WTC11 (cell line): ENCODE data around the gene UBE2H. TPM values are rescaled to one million over a fixed set of nuclear protein-coding genes. Genes with fewer than 3 reads are reported as not detected.

Source experiments
- ATAC-seq: fragments of 200-7000 bp; cut with Tn5 transposase; 2 replicates; pipeline ENCODE4 v1.10.0; 2021; ENCODE audit warnings: mild to moderate bottlenecking, moderate library complexity
- CTCF ChIA-PET: fragments of 300-600 bp; sonication (Branson Sonifier 250); formaldehyde crosslinking; loops from one replicate; lab custom pipeline; 2021; ENCODE audit warnings: antibody characterized with exemption; lab: Charles Lee
- POLR2A ChIA-PET: fragments of 350-600 bp; sonication (Branson Sonifier 250); formaldehyde crosslinking; loops from one replicate; lab custom pipeline; 2021; ENCODE audit warnings: antibody characterized with exemption; lab: Charles Lee
- DNase-seq: peaks from one replicate; pipeline ENCODE4 v3.0.0; 2021; ENCODE audit warnings: low spot score
- H3K27ac Mint-ChIP-seq: 2 replicates; pipeline ENCODE4 v1.8.0; 2021; ENCODE audit warnings: mixed read lengths
- H3K27me3 Mint-ChIP-seq: 2 replicates; pipeline ENCODE4 v1.8.0; 2021; ENCODE audit warnings: low read depth, mild to moderate bottlenecking, moderate library complexity, mixed read lengths
- H3K36me3 Mint-ChIP-seq: 2 replicates; pipeline ENCODE4 v1.8.0; 2021; ENCODE audit warnings: mixed read lengths
- H3K4me1 Mint-ChIP-seq: 2 replicates; pipeline ENCODE4 v1.8.0; 2022; ENCODE audit warnings: mixed read lengths
- H3K4me3 Mint-ChIP-seq: 2 replicates; pipeline ENCODE4 v1.8.0; 2021; ENCODE audit warnings: mild to moderate bottlenecking, moderate library complexity, mixed read lengths
- H3K9me3 Mint-ChIP-seq: 2 replicates; pipeline ENCODE4 v1.8.0; 2021; ENCODE audit warnings: mixed read lengths
- CREM ChIP-seq: sonication (generic); formaldehyde crosslinking; IDR thresholded peaks from 2 replicates; pipeline ENCODE4 v1.8.1; 2022; ENCODE audit warnings: mild to moderate bottlenecking, missing genetic modification reagents, moderate library complexity
- ETV6 ChIP-seq: sonication (generic); formaldehyde crosslinking; IDR thresholded peaks from 2 replicates; pipeline ENCODE4 v1.8.1; 2022; ENCODE audit warnings: mild to moderate bottlenecking, missing genetic modification reagents
- FOXP1 ChIP-seq: sonication (generic); formaldehyde crosslinking; IDR thresholded peaks from 2 replicates; pipeline ENCODE4 v1.8.0; 2022; ENCODE audit warnings: missing genetic modification reagents, mild to moderate bottlenecking, moderate library complexity, borderline replicate concordance
- GRHL2 ChIP-seq: fragments of 250-450 bp; sonication (Bioruptor Pico); IDR thresholded peaks from 2 replicates; pipeline ENCODE4 v1.8.0; 2022; ENCODE audit warnings: mild to moderate bottlenecking, moderate library complexity; ENCODE audit not compliant: insufficient replicate concordance, severe bottlenecking
- NFATC4 ChIP-seq: fragments of 250-450 bp; sonication (Bioruptor Pico); IDR thresholded peaks from 2 replicates; pipeline ENCODE4 v1.9.0; 2021; ENCODE audit warnings: mild to moderate bottlenecking
- SMAD3 ChIP-seq: sonication (generic); formaldehyde crosslinking; IDR thresholded peaks from 2 replicates; pipeline ENCODE4 v1.8.0; 2022; ENCODE audit warnings: missing genetic modification reagents, mild to moderate bottlenecking, borderline replicate concordance
- TEAD1 ChIP-seq: sonication (generic); formaldehyde crosslinking; IDR thresholded peaks from 2 replicates; pipeline ENCODE4 v1.8.0; 2022; ENCODE audit warnings: mild to moderate bottlenecking, missing genetic modification reagents
- ZBTB21 ChIP-seq: sonication (generic); formaldehyde crosslinking; IDR thresholded peaks from 2 replicates; pipeline ENCODE4 v1.8.1; 2023; ENCODE audit warnings: mild to moderate bottlenecking, missing genetic modification reagents, borderline replicate concordance
- ZNF263 ChIP-seq: sonication (generic); formaldehyde crosslinking; IDR thresholded peaks from 2 replicates; pipeline ENCODE4 v1.8.1; 2022; ENCODE audit warnings: low read depth, mild to moderate bottlenecking, moderate library complexity, missing genetic modification reagents
- ZNF317 ChIP-seq: sonication (generic); formaldehyde crosslinking; IDR thresholded peaks from 2 replicates; pipeline ENCODE4 v1.8.1; 2023; ENCODE audit warnings: low read depth, mild to moderate bottlenecking, moderate library complexity, missing genetic modification reagents, borderline replicate concordance
- total RNA-seq: library from RNA; stranded (reverse); gene quantifications from 3 replicates; pipeline ENCODE4 v1.2.3, GENCODE V29; 2021
- TF ChIP-seq, protein P1 (sequence below): sonication (generic); formaldehyde crosslinking; IDR thresholded peaks from 2 replicates; pipeline ENCODE4 v1.8.0; 2023; ENCODE audit warnings: mild to moderate bottlenecking, missing genetic modification reagents
- TF ChIP-seq, protein P2 (sequence below): sonication (generic); formaldehyde crosslinking; IDR thresholded peaks from 2 replicates; pipeline ENCODE4 v1.8.1; 2022; ENCODE audit warnings: low read depth, mild to moderate bottlenecking, moderate library complexity, missing genetic modification reagents, borderline replicate concordance
- TF ChIP-seq, protein P3 (sequence below): sonication (generic); formaldehyde crosslinking; IDR thresholded peaks from 2 replicates; pipeline ENCODE4 v1.8.0; 2022; ENCODE audit warnings: mild to moderate bottlenecking, missing genetic modification reagents
- TF ChIP-seq, protein P4 (sequence below): sonication (generic); formaldehyde crosslinking; IDR thresholded peaks from 2 replicates; pipeline ENCODE4 v1.8.0; 2023; ENCODE audit warnings: missing genetic modification reagents, mild to moderate bottlenecking, borderline replicate concordance
- TF ChIP-seq, protein P5 (sequence below): sonication (generic); formaldehyde crosslinking; IDR thresholded peaks from 2 replicates; pipeline ENCODE4 v1.8.1; 2022; ENCODE audit warnings: mild to moderate bottlenecking, missing genetic modification reagents, moderate library complexity, borderline replicate concordance
- TF ChIP-seq, protein P6 (sequence below): sonication (generic); formaldehyde crosslinking; IDR thresholded peaks from 2 replicates; pipeline ENCODE4 v1.8.1; 2023; ENCODE audit warnings: mild to moderate bottlenecking, missing genetic modification reagents, moderate library complexity
- TF ChIP-seq, protein P7 (sequence below): fragments of 250-450 bp; sonication (Bioruptor Pico); IDR thresholded peaks from 2 replicates; pipeline ENCODE4 v2.1.2; 2022; ENCODE audit warnings: mild to moderate bottlenecking, moderate library complexity

Gene UBE2H
- total RNA-seq, 1 experiment from 2014 or later = 55.0 TPM

DNA sequence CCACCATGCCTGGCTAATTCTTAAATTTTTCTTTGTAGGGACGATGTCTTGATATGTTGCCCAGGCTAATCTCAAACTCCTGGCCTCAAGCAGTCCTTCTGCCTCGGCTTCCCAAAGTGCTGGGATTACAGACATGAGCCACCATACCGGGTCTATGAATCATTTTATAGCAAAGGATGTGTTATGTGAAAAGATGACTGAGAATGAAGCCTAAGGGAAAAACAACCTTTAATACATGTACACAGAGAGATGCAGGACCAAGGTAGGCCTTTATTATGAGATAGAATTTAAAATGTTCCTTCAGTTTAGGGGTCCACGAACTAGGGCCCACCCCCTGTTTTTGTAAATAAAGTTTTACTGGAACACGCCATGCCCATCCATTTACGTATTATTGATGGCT is 41.0 kb downstream of the UBE2H start:
- POLR2A ChIA-PET = no interaction called here

More for the DNA sequence above, 41.0 kb downstream of the UBE2H start:
- Mint-ChIP-seq H3K4me1 (peaks cover 49% of the 10 kb centered on the region), H3K27me3 (no peaks in the 10 kb centered on the region), H3K36me3 (peaks cover 8% of the 10 kb centered on the region), H3K27ac (no peak overlapping the region; the same call in 1 of the 2 replicates), H3K9me3 (no peaks in the 10 kb centered on the region), H3K4me3 (no peak overlapping the region)
- no peak for ATAC-seq
- no peak for DNase-seq
- TF ChIP-seq, protein P1, sequence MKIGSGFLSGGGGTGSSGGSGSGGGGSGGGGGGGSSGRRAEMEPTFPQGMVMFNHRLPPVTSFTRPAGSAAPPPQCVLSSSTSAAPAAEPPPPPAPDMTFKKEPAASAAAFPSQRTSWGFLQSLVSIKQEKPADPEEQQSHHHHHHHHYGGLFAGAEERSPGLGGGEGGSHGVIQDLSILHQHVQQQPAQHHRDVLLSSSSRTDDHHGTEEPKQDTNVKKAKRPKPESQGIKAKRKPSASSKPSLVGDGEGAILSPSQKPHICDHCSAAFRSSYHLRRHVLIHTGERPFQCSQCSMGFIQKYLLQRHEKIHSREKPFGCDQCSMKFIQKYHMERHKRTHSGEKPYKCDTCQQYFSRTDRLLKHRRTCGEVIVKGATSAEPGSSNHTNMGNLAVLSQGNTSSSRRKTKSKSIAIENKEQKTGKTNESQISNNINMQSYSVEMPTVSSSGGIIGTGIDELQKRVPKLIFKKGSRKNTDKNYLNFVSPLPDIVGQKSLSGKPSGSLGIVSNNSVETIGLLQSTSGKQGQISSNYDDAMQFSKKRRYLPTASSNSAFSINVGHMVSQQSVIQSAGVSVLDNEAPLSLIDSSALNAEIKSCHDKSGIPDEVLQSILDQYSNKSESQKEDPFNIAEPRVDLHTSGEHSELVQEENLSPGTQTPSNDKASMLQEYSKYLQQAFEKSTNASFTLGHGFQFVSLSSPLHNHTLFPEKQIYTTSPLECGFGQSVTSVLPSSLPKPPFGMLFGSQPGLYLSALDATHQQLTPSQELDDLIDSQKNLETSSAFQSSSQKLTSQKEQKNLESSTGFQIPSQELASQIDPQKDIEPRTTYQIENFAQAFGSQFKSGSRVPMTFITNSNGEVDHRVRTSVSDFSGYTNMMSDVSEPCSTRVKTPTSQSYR (CRISPR knock-in tag) = no peak
- TF ChIP-seq CREM (CRISPR knock-in tag) (no peak), NFATC4 (no peak), ZBTB21 (CRISPR knock-in tag) (no peak), ZNF263 (CRISPR knock-in tag) (no peak), FOXP1 (CRISPR knock-in tag) (no peak), ZNF317 (CRISPR knock-in tag) (no peak), GRHL2 (CRISPR knock-in tag) (no peak), ETV6 (CRISPR knock-in tag) (no peak), TEAD1 (CRISPR knock-in tag) (no peak), SMAD3 (CRISPR knock-in tag) (no peak)
- TF ChIP-seq, protein P2, sequence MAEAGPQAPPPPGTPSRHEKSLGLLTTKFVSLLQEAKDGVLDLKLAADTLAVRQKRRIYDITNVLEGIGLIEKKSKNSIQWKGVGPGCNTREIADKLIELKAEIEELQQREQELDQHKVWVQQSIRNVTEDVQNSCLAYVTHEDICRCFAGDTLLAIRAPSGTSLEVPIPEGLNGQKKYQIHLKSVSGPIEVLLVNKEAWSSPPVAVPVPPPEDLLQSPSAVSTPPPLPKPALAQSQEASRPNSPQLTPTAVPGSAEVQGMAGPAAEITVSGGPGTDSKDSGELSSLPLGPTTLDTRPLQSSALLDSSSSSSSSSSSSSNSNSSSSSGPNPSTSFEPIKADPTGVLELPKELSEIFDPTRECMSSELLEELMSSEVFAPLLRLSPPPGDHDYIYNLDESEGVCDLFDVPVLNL = no peak
- TF ChIP-seq, protein P3, sequence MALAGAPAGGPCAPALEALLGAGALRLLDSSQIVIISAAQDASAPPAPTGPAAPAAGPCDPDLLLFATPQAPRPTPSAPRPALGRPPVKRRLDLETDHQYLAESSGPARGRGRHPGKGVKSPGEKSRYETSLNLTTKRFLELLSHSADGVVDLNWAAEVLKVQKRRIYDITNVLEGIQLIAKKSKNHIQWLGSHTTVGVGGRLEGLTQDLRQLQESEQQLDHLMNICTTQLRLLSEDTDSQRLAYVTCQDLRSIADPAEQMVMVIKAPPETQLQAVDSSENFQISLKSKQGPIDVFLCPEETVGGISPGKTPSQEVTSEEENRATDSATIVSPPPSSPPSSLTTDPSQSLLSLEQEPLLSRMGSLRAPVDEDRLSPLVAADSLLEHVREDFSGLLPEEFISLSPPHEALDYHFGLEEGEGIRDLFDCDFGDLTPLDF = no peak
- TF ChIP-seq, protein P4, sequence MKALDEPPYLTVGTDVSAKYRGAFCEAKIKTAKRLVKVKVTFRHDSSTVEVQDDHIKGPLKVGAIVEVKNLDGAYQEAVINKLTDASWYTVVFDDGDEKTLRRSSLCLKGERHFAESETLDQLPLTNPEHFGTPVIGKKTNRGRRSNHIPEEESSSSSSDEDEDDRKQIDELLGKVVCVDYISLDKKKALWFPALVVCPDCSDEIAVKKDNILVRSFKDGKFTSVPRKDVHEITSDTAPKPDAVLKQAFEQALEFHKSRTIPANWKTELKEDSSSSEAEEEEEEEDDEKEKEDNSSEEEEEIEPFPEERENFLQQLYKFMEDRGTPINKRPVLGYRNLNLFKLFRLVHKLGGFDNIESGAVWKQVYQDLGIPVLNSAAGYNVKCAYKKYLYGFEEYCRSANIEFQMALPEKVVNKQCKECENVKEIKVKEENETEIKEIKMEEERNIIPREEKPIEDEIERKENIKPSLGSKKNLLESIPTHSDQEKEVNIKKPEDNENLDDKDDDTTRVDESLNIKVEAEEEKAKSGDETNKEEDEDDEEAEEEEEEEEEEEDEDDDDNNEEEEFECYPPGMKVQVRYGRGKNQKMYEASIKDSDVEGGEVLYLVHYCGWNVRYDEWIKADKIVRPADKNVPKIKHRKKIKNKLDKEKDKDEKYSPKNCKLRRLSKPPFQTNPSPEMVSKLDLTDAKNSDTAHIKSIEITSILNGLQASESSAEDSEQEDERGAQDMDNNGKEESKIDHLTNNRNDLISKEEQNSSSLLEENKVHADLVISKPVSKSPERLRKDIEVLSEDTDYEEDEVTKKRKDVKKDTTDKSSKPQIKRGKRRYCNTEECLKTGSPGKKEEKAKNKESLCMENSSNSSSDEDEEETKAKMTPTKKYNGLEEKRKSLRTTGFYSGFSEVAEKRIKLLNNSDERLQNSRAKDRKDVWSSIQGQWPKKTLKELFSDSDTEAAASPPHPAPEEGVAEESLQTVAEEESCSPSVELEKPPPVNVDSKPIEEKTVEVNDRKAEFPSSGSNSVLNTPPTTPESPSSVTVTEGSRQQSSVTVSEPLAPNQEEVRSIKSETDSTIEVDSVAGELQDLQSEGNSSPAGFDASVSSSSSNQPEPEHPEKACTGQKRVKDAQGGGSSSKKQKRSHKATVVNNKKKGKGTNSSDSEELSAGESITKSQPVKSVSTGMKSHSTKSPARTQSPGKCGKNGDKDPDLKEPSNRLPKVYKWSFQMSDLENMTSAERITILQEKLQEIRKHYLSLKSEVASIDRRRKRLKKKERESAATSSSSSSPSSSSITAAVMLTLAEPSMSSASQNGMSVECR = no peak
- TF ChIP-seq, protein P5, sequence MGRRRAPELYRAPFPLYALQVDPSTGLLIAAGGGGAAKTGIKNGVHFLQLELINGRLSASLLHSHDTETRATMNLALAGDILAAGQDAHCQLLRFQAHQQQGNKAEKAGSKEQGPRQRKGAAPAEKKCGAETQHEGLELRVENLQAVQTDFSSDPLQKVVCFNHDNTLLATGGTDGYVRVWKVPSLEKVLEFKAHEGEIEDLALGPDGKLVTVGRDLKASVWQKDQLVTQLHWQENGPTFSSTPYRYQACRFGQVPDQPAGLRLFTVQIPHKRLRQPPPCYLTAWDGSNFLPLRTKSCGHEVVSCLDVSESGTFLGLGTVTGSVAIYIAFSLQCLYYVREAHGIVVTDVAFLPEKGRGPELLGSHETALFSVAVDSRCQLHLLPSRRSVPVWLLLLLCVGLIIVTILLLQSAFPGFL (CRISPR knock-in tag) = no peak
- TF ChIP-seq, protein P6, sequence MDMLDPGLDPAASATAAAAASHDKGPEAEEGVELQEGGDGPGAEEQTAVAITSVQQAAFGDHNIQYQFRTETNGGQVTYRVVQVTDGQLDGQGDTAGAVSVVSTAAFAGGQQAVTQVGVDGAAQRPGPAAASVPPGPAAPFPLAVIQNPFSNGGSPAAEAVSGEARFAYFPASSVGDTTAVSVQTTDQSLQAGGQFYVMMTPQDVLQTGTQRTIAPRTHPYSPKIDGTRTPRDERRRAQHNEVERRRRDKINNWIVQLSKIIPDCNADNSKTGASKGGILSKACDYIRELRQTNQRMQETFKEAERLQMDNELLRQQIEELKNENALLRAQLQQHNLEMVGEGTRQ = no peak
- TF ChIP-seq, protein P7, sequence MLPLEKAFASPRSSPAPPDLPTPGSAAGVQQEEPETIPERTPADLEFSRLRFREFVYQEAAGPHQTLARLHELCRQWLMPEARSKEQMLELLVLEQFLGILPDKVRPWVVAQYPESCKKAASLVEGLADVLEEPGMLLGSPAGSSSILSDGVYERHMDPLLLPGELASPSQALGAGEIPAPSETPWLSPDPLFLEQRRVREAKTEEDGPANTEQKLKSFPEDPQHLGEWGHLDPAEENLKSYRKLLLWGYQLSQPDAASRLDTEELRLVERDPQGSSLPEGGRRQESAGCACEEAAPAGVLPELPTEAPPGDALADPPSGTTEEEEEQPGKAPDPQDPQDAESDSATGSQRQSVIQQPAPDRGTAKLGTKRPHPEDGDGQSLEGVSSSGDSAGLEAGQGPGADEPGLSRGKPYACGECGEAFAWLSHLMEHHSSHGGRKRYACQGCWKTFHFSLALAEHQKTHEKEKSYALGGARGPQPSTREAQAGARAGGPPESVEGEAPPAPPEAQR (CRISPR knock-in tag) = no peak
- CTCF ChIA-PET = no interaction called here
